Astrocyte of the spinal cord (primary cell): ENCODE results near the gene PLA2G4D.

Experiments
- DNase-seq: peaks from one replicate; pipeline ENCODE4 v3.0.0; 2011; ENCODE audit warnings: low read depth, low spot score
- H3K4me3 ChIP-seq: 2 replicates; pipeline ENCODE4 v1.5.1; 2011; ENCODE audit warnings: low read depth, mild to moderate bottlenecking, low read length, moderate library complexity
- in situ Hi-C: cut with HindIII; loops from 2 replicates; pipeline ENCODE4 v1.10.0; 2017; ENCODE audit warnings: low sequenced_read_pairs
- TF ChIP-seq, protein P1 (sequence below): IDR thresholded peaks from 2 replicates; pipeline ENCODE4 v1.5.1; 2012; ENCODE audit warnings: low read depth, mild to moderate bottlenecking, low read length, inconsistent platforms

PLA2G4D gene

GRCh38 chr15:42050484-42051255 lies 43.7 kb downstream of the PLA2G4D start:
- no peak for DNase-seq
- no peak overlapping the region for H3K4me3 ChIP-seq
- in situ Hi-C loops, result no loop called here
- TF ChIP-seq, protein P1, sequence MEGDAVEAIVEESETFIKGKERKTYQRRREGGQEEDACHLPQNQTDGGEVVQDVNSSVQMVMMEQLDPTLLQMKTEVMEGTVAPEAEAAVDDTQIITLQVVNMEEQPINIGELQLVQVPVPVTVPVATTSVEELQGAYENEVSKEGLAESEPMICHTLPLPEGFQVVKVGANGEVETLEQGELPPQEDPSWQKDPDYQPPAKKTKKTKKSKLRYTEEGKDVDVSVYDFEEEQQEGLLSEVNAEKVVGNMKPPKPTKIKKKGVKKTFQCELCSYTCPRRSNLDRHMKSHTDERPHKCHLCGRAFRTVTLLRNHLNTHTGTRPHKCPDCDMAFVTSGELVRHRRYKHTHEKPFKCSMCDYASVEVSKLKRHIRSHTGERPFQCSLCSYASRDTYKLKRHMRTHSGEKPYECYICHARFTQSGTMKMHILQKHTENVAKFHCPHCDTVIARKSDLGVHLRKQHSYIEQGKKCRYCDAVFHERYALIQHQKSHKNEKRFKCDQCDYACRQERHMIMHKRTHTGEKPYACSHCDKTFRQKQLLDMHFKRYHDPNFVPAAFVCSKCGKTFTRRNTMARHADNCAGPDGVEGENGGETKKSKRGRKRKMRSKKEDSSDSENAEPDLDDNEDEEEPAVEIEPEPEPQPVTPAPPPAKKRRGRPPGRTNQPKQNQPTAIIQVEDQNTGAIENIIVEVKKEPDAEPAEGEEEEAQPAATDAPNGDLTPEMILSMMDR, result no peak

GRCh38 chr15:42048821-42049200 lies 45.6 kb downstream of the PLA2G4D start:
- in situ Hi-C loops, result no loop called here
- TF ChIP-seq, protein P1, result no peak
- no peak overlapping the region for H3K4me3 ChIP-seq
- no peak for DNase-seq

- in situ Hi-C loops, result no loop called here
- TF ChIP-seq, protein P1, result no peak
- no peak for DNase-seq
- no peak overlapping the region for H3K4me3 ChIP-seq
Measured at GRCh38 chr15:42048080-42048820, 46.1 kb downstream of the PLA2G4D start.

DNA sequence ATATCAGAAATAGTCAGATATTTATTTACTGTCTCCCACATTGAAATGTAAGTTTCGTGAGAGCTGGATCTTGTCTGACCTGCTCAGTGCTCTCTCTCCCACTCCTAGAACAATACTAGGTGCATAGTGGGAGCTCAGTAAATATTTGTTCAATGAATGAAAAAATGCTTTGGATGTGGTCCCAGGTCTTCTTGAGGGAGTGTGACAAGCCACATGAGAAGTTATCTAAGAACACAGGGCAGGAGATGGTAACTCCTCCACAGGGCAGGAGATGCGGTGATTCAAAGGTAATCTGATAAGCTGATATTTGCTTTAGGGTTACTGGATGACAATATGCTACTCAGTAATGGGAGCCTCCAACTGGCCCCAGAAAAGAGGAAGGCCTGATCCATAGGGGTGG lies 47.8 kb downstream of the PLA2G4D start:
- TF ChIP-seq, protein P1, result no peak
- no peak overlapping the region for H3K4me3 ChIP-seq
- no peak for DNase-seq
- in situ Hi-C loops, result no loop called here

DNA sequence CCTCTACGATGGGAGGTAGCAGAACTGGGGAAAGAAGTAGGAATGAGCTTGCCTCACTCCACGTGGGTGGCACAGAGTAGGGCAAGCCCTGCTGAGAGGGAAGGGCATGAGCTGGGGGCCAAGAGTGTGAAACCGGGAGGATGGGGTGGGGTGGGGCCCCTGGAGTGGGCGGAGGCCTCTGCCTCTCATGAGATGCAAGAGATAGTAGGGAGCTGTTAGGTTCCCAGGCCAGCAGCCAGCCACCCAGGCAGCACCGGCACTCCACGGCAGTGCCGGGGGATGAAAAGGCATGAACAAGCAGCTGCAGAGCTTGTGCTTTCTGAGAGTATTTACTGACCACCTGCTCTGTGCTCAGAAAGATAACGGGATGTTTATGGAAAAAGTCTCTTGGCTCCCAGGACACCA lies 49.1 kb downstream of the PLA2G4D start:
- no peak for DNase-seq
- TF ChIP-seq, protein P1, result no peak
- in situ Hi-C loops, result no loop called here
- H3K4me3 ChIP-seq, result no peak overlapping the region

DNA sequence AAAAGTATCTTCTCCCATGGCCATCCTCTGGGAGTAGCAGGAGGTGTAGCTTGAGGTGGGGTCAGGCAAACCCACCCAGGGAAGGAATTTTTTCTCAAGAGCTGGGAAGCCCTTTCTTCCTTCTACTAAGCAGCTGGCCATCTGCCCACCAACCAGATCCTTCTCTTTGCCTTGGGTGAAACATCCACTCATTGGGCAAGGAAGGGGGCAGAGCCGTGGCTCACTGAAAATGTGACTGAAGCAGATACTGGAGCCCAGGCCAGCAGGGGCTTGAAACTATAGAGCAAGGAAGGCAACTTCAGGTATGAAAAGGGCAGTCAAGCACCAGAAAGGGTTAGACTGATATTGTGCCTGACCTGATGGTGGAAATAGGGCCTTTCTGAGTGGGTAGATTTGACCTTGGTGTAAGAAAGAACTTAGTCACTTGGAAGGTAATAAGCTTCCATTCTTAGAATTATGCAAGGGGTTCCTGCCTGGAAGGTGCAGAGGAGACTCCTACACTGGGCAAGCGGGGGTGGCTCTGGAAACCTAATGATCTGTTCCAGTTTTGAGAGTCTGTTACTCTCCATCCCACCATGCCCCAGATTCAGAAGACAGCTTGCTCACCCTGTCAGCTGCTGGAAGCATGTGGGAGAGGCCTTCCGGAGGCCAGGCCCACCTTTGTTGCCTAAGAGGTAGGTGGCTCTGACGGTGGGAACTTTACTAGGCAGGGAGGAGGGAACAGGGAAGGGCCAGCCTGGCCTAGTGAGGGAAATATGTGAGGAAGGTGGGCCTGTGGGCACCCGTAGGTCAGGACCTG lies 51.6 kb downstream of the PLA2G4D start:
- no peak for DNase-seq
- TF ChIP-seq, protein P1, result no peak
- no peak overlapping the region for H3K4me3 ChIP-seq
- in situ Hi-C loops, result no loop called here
